ENCODE data around the gene SMARCB1.
A peak's percentile ranks its signal among the peaks of the same experiment; 100 is the strongest.

Gene SMARCB1

GRCh38 chr22:23753385-23753784 lies 33.4 kb upstream of the SMARCB1 start:
- no peak for DNase-seq (ENCODE audit: insufficient read length, low spot score)
- FAIRE-seq, result no peak
- TF ChIP-seq POLR2A (IDR thresholded peaks at IDR 0.05; ENCODE audit: low read depth, low read length), result no peak

- DNase-seq (ENCODE audit: insufficient read length, low spot score), result no peak
- no peak for TF ChIP-seq POLR2A (IDR thresholded peaks at IDR 0.05; ENCODE audit: low read depth, low read length)
- FAIRE-seq, result no peak
Measured at GRCh38 chr22:23754220-23754919, 32.4 kb upstream of the SMARCB1 start, which contains the start of gene VPREB3. Gene VPREB3, minus strand, starts transcription at chr22:23754425. Its CDS starts 62 bp downstream, at chr22:23754363.

DNA sequence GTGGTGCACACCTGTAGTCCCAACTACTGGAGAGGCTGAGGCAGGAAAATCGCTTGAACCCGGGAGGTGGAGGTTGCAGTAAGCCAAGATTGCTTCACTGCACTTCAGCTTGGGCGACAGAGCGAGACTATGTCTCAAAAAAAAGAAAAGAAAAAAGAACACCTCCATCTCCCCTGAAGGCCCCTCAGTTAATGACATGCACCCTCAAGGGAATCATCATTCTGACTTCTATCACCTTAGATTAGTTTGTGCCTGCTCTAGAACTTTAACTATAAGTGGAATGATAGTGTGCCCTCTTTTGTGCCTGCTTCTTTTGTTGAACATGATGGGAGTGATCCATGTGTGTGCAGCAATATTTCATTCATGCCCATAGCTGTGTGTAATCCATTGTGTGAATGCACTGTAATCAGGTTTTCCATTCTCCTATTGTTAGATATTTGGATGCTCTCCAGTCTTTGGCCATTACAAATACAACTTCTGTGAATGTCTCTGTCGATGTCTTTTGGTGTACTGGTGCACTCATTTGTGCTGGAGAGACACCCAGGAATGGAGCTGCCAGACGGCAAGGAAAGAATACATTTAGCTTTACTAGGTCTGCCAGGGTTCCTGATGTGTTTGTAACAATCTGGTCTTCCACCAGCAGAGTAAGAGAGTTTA lies 31.7 kb upstream of the SMARCB1 start:
- no peak for TF ChIP-seq POLR2A (IDR thresholded peaks at IDR 0.05; ENCODE audit: low read depth, low read length)
- DNase-seq (ENCODE audit: insufficient read length, low spot score) (no peak), FAIRE-seq (no peak)

DNA sequence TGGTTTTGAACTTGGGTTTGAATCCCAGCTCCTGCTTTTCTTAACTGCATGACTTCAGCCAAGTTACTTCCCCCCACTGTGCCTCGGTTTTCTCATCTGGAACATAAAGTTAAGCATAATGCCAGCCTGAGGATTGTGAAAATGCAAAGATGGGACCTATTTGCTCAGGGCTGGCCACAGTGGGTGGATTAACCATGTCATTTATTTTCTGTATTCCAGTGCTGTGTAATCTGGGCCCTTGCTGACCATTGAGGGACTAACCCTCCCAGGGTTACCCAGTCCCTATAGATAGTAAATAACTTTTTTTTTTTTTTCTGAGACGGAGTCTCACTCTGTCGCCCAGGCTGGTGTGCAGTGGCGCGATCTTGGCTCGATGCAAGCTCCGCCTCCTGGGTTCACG lies 31.1 kb upstream of the SMARCB1 start:
- no peak for DNase-seq (ENCODE audit: insufficient read length, low spot score)
- no peak for TF ChIP-seq POLR2A (IDR thresholded peaks at IDR 0.05; ENCODE audit: low read depth, low read length)
- FAIRE-seq, result no peak

- DNase-seq (ENCODE audit: insufficient read length, low spot score) (no peak), FAIRE-seq (no peak)
- no peak for TF ChIP-seq POLR2A (IDR thresholded peaks at IDR 0.05; ENCODE audit: low read depth, low read length)
Measured at GRCh38 chr22:23756891-23757290, 29.9 kb upstream of the SMARCB1 start.

DNA sequence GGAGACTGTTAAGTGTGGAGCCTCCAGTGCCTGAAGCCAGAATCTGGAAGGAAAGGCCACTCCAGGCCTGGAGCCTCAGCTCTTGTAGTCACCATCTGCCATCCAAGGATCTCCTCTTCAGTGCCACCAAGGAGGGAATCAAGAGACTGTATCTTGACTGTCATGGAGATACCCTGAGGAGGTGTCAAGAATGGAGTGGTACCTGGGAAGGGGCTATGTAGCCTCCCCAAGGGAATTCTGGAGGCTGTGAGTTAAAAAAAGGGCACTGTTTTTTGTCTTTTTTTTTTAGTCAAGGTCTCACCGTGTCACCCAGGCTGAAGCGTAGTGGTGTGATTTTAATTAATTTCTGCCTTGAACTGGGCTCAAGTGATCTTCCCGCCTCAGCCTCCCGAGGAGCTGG lies 27.2 kb upstream of the SMARCB1 start:
- no peak for TF ChIP-seq POLR2A (IDR thresholded peaks at IDR 0.05; ENCODE audit: low read depth, low read length)
- no peak for FAIRE-seq
- DNase-seq (ENCODE audit: insufficient read length, low spot score), result no peak

DNA sequence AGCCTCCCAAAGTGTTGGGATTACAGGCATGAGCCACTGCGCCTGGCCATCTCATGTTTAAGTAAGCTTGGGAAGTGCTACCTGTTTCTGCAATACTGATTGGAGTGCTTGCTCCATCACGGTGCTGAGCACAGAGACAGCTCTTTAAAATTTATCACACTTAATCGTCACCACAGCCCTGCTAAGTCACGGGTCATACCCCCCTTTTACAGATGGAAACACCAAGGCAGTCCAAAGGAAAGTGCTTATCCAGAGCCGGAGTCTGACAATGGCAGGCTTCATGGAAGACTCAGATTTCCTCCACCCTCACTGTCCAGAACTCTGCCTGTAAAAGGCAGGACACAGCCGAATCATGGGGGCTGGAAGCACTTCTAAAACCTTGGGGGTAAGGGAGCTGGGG lies 26.7 kb upstream of the SMARCB1 start:
- TF ChIP-seq POLR2A (IDR thresholded peaks at IDR 0.05; ENCODE audit: low read depth, low read length), result no peak
- FAIRE-seq, result no peak
- DNase-seq (ENCODE audit: insufficient read length, low spot score), result no peak

GRCh38 chr22:23762842-23763578 lies 23.8 kb upstream of the SMARCB1 start, which contains the start of gene C22orf15:
Gene C22orf15, plus strand, starts transcription at chr22:23762990. Its CDS starts 317 bp downstream, at chr22:23763307.
- FAIRE-seq, result no peak
- TF ChIP-seq POLR2A (IDR thresholded peaks at IDR 0.05; ENCODE audit: low read depth, low read length), result no peak
- peak; percentile 62 for DNase-seq (ENCODE audit: insufficient read length, low spot score)

DNA sequence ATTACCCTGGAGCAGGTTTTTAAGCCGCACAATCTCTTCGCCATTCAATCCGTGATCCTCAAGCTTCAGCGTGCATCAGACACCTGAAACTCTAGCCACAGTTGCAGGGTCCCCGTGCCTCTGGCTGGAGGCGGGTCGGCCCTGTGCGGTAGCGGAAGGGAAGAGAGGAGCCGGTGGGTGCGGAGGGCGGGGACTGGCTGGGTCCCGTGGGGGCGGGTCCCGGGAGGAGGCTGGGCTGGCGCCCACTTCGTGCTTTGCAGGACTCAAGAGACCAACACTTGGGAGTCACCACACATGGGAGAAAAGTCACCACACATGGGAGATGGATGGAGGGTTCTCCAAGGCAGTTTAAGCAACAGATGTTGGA lies 23.2 kb upstream of the SMARCB1 start:
- FAIRE-seq (no peak), DNase-seq (ENCODE audit: insufficient read length, low spot score) (no peak)
- no peak for TF ChIP-seq POLR2A (IDR thresholded peaks at IDR 0.05; ENCODE audit: low read depth, low read length)

DNA sequence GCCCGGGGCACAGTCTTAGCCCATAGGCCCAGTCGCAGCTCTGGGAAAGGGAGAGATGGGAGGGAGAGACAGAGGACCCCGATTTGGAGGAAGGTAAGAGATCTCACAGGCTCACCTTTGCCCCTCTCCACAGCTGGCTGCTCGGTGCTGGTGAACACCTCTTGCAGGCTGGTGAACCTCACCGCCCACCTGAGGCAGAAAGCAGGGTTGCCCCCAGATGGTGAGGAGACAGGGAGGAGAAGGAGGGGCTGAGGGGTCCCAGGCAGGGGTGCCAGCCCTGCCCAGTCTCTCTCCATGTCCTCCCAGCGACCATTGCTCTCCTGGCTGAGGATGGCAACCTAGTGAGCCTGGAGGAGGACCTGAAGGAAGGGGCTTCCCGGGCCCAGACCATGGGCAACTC lies 22.8 kb upstream of the SMARCB1 start:
- DNase-seq (ENCODE audit: insufficient read length, low spot score) (no peak), FAIRE-seq (no peak)
- TF ChIP-seq POLR2A (IDR thresholded peaks at IDR 0.05; ENCODE audit: low read depth, low read length), result no peak

- no peak for FAIRE-seq
- TF ChIP-seq POLR2A (IDR thresholded peaks at IDR 0.05; ENCODE audit: low read depth, low read length), result no peak
- DNase-seq (ENCODE audit: insufficient read length, low spot score), result no peak
Measured at GRCh38 chr22:23764899-23765881, 21.6 kb upstream of the SMARCB1 start.

GRCh38 chr22:23767303-23767672 lies 19.5 kb upstream of the SMARCB1 start:
- TF ChIP-seq POLR2A (IDR thresholded peaks at IDR 0.05; ENCODE audit: low read depth, low read length), result no peak
- FAIRE-seq, result no peak
- DNase-seq (ENCODE audit: insufficient read length, low spot score), result no peak

Measured in H54 (cell line).